ENCODE data around the gene MTA1.
A peak's percentile ranks its signal among the peaks of the same experiment; 100 is the strongest.

DNA sequence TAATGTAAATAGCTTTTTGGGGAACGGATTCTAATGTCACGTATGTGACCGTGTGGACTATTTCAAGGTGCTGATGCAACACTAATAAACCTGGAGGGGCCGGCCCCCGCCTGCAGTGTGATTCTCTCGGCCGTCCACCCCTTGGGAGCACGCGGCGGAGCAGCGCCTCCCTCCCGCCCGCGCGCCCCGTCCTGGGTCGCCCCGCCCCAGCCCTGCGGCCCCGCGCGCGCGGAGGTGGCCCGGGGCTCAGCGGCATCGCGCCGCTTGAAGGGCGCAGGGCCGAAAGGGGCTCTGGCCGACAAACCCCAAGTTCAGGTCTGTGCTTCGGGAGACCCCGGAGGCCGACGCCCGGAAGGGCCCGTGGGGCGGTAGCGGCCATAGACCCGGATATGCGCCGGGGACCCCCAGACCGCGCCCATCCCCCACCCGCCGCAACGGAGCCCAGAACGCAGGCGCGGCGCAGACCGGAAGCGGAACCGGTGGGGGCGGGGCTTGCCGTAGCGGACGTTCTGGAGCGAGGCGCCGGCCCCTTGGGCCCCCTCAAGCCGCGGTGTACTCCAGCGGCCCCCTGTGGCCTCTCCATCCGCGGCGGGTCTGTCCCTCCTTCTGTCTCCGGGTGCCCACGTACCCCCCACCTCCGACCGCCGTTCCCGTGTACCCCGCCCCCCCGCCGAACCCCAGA, 21.4 kb upstream of the MTA1 start, which contains the start of gene TEX22:
- TF ChIP-seq, protein P1, sequence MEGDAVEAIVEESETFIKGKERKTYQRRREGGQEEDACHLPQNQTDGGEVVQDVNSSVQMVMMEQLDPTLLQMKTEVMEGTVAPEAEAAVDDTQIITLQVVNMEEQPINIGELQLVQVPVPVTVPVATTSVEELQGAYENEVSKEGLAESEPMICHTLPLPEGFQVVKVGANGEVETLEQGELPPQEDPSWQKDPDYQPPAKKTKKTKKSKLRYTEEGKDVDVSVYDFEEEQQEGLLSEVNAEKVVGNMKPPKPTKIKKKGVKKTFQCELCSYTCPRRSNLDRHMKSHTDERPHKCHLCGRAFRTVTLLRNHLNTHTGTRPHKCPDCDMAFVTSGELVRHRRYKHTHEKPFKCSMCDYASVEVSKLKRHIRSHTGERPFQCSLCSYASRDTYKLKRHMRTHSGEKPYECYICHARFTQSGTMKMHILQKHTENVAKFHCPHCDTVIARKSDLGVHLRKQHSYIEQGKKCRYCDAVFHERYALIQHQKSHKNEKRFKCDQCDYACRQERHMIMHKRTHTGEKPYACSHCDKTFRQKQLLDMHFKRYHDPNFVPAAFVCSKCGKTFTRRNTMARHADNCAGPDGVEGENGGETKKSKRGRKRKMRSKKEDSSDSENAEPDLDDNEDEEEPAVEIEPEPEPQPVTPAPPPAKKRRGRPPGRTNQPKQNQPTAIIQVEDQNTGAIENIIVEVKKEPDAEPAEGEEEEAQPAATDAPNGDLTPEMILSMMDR (IDR thresholded peaks at IDR 0.05), result peak in 10 of 12 donors; percentile 7 to 53 (median 42)
- TF ChIP-seq POLR2A (IDR thresholded peaks at IDR 0.05), result peak in 1 of 2 donors; percentile 78

All from heart left ventricle (tissue), 13 donors.